Measurements from ENCODE around the gene SP1.
"Not testable (repeated sequence)": the region's sequence is repeated elsewhere in the genome, so short reads cannot be mapped to it uniquely, and the experiment has no call there.

The SP1 gene

DNA sequence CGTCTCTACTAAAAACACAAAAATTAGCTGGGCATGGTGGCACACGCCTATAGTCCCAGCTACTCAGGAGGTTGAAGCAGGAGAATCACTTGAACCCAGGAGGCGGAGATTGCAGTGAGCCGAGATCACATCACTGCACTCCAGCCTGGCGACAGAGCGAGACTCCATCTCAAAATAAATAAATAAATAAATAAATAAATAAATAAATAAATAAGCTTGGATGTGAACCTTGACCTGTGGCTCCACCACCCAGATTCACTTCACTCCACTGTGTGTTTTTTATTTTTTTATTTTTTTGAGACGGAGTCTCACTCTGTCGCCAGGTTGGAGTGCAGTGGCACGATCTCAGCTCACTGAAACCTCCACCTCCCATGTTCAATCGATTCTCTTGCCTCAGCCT lies 18.3 kb upstream of the SP1 start:
- not testable (repeated sequence) for DNase-seq

GRCh38 chr12:53365245-53365904 lies 14.6 kb upstream of the SP1 start:
- DNase-seq: no peak

DNA sequence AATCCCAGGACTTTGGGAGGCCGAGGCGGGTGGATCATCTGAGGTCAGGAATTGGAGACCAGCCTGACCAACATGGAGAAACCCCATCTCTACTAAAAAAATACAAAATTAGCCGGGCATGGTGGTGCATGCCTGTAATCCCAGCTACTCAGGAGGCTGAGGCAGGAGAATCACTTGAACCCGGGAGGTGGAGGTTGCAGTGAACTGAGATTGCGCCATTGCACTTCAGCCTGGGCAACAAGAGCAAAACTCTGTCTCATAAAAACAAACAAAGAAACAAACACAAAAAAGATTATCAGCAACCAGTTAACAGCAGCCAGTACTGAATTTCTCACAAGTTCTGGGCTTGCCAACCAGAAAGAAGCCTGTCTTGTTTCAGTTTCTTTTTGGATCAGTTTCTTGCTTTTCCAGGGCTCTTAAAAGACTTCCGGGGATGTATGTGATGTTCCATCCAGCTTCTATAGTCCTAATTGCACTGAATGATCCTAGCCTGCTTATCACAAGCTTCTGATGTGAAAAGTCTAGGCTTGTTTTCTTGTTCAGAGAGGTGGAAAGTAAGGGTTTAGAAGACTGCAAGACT lies 6.3 kb upstream of the SP1 start:
- DNase-seq: not testable (repeated sequence)

- DNase-seq: not testable (repeated sequence)
Measured at GRCh38 chr12:53374277-53374676, 5.7 kb upstream of the SP1 start.

GRCh38 chr12:53376747-53377146 lies 3.2 kb upstream of the SP1 start:
- DNase-seq: no peak

DNA sequence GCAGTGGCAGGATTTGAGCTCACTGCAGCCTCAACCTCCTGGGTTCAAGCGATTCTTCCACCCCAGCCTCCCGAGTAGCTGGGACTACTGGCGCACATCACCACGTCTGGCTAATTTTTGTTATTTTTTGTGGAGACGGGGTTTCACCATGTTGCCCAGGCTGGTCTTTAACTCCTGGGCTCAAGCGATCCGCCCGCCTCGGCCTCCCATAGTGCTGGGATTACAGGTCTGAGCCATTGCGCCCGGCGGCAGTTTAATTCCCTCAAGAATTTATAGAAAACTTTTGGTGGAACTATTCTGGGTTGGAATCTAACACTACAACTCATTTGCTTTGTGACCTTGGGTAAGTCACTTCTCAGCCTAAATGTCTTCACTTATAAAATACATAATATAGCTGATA lies 1.8 kb upstream of the SP1 start:
- DNase-seq: no peak

- peak; percentile 73 for DNase-seq
Measured at GRCh38 chr12:53378724-53379388, 1.1 kb upstream of the SP1 start.

GRCh38 chr12:53379389-53380103 lies 430 bp upstream of the SP1 start:
- peak; percentile 100 for DNase-seq

DNA sequence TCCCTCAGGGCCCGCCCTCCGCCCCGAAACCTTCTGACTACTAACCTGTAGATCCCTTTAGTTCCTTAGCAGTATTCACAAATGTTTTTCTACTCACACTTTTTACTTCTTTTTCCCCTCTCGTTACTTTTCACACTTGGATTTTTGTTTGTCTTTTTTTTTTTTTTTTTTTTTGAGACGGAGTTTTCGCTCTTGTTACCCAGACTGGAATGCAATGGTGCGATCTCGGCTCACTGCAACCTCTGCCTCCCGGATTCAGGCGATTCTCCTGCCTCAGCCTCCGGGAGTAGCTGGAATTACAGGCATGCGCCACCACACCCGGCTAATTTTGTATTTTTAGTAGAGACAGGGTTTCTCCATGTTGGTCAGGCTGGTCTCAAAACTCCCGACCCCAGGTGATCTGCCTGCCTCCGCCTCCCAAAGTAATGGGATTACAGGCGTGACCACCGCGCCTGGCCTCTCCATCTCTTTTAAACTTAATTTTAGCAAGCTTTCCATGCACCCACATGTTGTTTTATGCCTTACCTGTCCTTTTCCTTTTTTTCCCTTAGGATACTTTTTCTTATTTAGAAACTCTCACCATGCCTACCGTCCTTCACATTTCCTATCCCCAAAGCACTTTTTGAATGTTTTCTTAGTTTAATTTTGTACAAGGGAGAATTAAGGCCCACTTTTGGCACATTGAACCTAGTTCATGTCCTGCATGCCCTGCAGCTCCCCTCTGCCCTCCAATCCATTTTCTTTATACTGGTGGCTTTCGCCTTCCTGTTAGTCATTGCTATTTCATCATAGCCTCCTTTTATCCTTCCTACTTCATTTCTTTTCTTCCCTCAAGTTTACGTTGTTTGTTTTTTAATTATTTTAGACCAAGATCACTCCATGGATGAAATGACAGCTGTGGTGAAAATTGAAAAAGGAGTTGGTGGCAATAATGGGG lies 1.1 kb downstream of the SP1 start:
- no peak for DNase-seq

DNA sequence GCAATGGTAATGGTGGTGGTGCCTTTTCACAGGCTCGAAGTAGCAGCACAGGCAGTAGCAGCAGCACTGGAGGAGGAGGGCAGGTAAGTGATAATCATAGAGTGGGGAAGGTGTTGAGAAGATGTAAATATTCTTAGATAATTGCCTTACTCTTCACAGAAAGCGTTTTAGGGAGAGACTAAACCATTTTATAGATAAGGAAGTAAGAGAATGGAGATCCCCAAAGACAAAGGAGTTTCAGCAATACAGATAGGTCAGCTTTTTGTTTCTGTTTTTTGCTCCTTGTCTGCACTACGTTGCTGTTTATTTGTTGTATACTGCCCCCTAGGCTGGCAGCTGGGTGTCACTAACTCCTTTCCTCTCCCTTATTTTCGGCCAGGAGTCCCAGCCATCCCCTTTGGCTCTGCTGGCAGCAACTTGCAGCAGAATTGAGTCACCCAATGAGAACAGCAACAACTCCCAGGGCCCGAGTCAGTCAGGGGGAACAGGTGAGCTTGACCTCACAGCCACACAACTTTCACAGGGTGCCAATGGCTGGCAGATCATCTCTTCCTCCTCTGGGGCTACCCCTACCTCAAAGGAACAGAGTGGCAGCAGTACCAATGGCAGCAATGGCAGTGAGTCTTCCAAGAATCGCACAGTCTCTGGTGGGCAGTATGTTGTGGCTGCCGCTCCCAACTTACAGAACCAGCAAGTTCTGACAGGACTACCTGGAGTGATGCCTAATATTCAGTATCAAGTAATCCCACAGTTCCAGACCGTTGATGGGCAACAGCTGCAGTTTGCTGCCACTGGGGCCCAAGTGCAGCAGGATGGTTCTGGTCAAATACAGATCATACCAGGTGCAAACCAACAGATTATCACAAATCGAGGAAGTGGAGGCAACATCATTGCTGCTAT lies 2.0 kb downstream of the SP1 start:
- peak; percentile 66 for DNase-seq

GRCh38 chr12:53383258-53383657 lies 3.3 kb downstream of the SP1 start:
- no peak for DNase-seq

GRCh38 chr12:53386381-53386780 lies 6.4 kb downstream of the SP1 start:
- not testable (repeated sequence) for DNase-seq

DNA sequence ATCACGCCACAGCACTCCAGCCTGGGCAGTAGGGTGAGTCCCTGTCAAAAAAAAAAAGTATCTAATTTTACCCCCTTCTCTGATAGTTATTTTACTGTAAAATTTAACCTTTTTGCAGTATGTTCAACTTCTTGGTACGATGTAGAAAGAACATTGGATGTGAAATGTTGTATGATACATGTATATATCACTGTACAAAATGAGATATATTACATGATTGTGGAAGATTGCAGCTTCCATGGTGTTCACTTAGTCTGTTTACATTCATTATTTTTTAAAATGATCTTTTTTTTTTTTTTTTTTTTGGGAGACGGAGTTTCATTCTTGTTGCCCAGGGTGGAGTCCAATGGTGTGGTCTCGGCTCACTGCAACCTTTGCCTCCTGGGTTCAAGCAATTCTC lies 9.0 kb downstream of the SP1 start:
- DNase-seq: no peak

GRCh38 chr12:53389702-53390101 lies 9.7 kb downstream of the SP1 start:
- no peak for DNase-seq

DNA sequence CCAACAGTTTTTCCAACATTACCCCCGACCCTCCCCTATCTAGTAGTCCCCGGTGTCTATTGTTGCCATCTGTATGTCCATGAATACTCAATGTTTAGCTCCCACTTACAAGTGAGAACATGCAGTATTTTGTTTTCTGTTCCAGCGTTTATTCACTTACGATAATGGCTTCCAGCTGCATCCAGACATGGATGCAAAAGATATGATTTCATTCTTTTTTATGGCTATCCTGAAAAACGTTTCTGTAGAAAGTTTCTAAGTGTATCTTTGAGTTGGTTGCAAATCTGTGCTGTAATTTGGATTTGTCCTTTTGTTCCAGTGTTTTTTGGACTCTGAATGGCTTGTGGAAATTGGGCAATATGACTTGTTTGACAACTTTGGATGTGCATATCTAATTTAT lies 11.7 kb downstream of the SP1 start:
- DNase-seq: no peak

- no peak for DNase-seq
Measured at GRCh38 chr12:53399896-53400295, 19.9 kb downstream of the SP1 start.

DNA sequence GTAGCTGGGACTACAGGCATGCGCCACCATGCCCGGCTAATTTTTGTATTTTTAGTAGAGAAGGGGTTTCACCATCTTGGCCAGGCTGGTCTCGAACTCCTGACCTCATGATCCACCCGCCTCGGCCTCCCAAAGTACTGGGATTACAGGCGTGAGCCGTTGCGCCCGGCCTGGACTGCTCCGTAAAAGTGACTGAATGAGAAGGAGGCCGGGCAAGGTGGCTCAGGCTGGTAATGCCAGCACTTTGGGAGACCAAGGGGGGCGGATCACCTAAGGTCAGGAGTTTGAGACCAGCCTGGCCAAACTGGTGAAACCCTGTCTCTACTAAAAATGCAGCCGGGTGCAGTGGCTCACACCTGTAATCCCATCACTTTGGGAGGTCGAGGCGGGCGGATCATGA lies 22.4 kb downstream of the SP1 start:
- not testable (repeated sequence) for DNase-seq

- no peak for DNase-seq
Measured at GRCh38 chr12:53402871-53403270, 22.9 kb downstream of the SP1 start.

DNA sequence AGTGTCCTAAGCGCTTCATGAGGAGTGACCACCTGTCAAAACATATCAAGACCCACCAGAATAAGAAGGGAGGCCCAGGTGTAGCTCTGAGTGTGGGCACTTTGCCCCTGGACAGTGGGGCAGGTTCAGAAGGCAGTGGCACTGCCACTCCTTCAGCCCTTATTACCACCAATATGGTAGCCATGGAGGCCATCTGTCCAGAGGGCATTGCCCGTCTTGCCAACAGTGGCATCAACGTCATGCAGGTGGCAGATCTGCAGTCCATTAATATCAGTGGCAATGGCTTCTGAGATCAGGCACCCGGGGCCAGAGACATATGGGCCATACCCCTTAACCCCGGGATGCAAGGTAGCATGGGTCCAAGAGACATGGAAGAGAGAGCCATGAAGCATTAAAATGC lies 31.0 kb downstream of the SP1 start:
- no peak for DNase-seq

DNA sequence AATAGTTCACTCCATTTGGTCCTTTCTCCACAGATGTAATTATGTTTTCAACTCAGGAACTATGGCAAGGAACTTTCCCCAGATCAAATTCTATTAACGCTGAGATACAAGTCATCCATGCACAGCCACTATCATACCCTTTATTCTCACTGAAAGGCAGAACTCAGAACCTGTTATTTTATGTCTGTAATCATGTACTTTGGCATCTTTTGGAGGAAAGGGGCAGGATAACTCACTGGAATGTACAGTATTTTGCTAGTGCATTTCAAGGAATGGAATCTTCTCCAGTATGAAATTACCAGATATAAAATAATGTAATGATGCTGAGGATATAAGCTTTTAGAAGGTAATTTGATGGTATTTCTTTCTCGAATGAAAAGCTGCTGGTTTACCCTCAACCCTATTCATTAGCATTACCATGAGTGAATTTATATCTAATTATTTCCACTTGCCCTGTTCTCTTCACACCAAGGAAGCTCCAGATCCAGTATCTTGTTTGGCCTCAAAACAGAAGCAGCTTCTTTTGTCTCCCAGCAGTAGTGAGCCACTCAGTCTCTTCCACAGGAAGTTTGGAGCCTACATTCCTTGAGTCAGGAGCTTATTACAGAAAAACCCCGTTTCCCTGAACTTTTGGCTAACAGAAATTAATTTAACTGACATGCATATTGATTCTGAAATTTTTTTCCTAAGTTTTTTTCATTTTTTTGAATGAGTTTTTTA lies 33.7 kb downstream of the SP1 start:
- DNase-seq: no peak
